NT2/D1 (cell line): ENCODE measurements around the gene HSD17B14.
A peak's percentile ranks its signal among the peaks of the same experiment; 100 is the strongest.

ENCODE experiments used
- DNase-seq: peaks from one replicate; pipeline ENCODE4 v3.0.0-alpha.2; 2011; ENCODE audit warnings: low read depth, low spot score
- H3K27me3 ChIP-seq: 2 replicates; pipeline ENCODE4 v1.6.0; 2011; ENCODE audit warnings: mild to moderate bottlenecking; ENCODE audit not compliant: insufficient read length, insufficient read depth
- H3K36me3 ChIP-seq: 2 replicates; pipeline ENCODE4 v1.6.1; 2011; ENCODE audit warnings: mild to moderate bottlenecking, low read length, mixed read lengths; ENCODE audit not compliant: insufficient read depth, insufficient read length
- H3K4me1 ChIP-seq: 2 replicates; pipeline ENCODE4 v1.5.1; 2011; ENCODE audit not compliant: insufficient read depth, insufficient read length
- H3K4me3 ChIP-seq: 2 replicates; pipeline ENCODE4 v1.5.1; 2011; ENCODE audit warnings: low read depth; ENCODE audit not compliant: insufficient read length
- H3K9ac ChIP-seq: 2 replicates; pipeline ENCODE4 v1.6.0; 2011; ENCODE audit warnings: low read depth; ENCODE audit not compliant: insufficient read length
- H3K9me3 ChIP-seq: 2 replicates; pipeline ENCODE4 v1.5.1; 2011; ENCODE audit warnings: mild to moderate bottlenecking, low read length; ENCODE audit not compliant: insufficient read depth
- SUZ12 ChIP-seq: IDR thresholded peaks from 2 replicates; pipeline ENCODE4 v1.6.1; 2011; ENCODE audit not compliant: insufficient read length, insufficient read depth; ENCODE audit errors: extremely low read depth
- YY1 ChIP-seq: IDR thresholded peaks from 2 replicates; pipeline ENCODE4 v1.6.1; 2011; ENCODE audit not compliant: insufficient read length, insufficient read depth
- ZNF274 ChIP-seq: IDR thresholded peaks from 2 replicates; pipeline ENCODE4 v1.6.1; 2011; ENCODE audit warnings: mild to moderate bottlenecking, low read depth, low read length

The HSD17B14 gene

GRCh38 chr19:48868114-48868886 is 32.0 kb upstream of the HSD17B14 start, which contains the start of gene PLEKHA4:
TSS of gene PLEKHA4 (minus strand) at chr19:48868617. CDS start at chr19:48867620, 997 bp downstream.
- Histone ChIP-seq H3K4me3 (peak within 1 kb of the TSS; percentile 1), H3K9ac (peak within 1 kb of the TSS; percentile 42), H3K36me3 (peaks cover 3% of the 10 kb centered on the region)

GRCh38 chr19:48867746-48868113 is 31.4 kb upstream of the HSD17B14 start:
- Histone ChIP-seq H3K27me3 (no peaks in the 10 kb centered on the region), H3K9ac (peak overlapping the region; percentile 42), H3K36me3 (no peaks in the 10 kb centered on the region), H3K4me3 (peak overlapping the region; percentile 1), H3K9me3 (no peaks in the 10 kb centered on the region), H3K4me1 (peaks cover 4% of the 10 kb centered on the region)
- DNase-seq, result no peak
- no peak for TF ChIP-seq SUZ12
- no peak for TF ChIP-seq YY1
- TF ChIP-seq ZNF274, result no peak

More at GRCh38 chr19:48868114-48868886, 32.0 kb upstream of the HSD17B14 start, which contains the start of gene PLEKHA4:
- no peaks in the 10 kb centered on the region for H3K9me3 ChIP-seq
- H3K4me1 ChIP-seq, result peaks cover 4% of the 10 kb centered on the region
- no peaks in the 10 kb centered on the region for H3K27me3 ChIP-seq
- TF ChIP-seq ZNF274, result no peak
- TF ChIP-seq SUZ12, result no peak
- TF ChIP-seq YY1, result no peak
- no peak for DNase-seq

GRCh38 chr19:48867123-48867745 is 30.9 kb upstream of the HSD17B14 start:
- H3K4me1 ChIP-seq, result peaks cover 4% of the 10 kb centered on the region
- no peaks in the 10 kb centered on the region for H3K36me3 ChIP-seq
- no peak for DNase-seq
- no peaks in the 10 kb centered on the region for H3K9me3 ChIP-seq
- TF ChIP-seq YY1 (no peak), SUZ12 (no peak), ZNF274 (no peak)
- no peaks in the 10 kb centered on the region for H3K27me3 ChIP-seq
- no peak overlapping the region for H3K4me3 ChIP-seq
- peak overlapping the region; percentile 42 for H3K9ac ChIP-seq

- Histone ChIP-seq H3K4me3 (no peak overlapping the region), H3K9me3 (no peaks in the 10 kb centered on the region), H3K9ac (no peak overlapping the region), H3K36me3 (no peaks in the 10 kb centered on the region), H3K4me1 (peaks cover 4% of the 10 kb centered on the region), H3K27me3 (no peaks in the 10 kb centered on the region)
- DNase-seq, result no peak
- TF ChIP-seq YY1 (no peak), ZNF274 (no peak), SUZ12 (no peak)
These were observed 30.4 kb upstream of the HSD17B14 start for GRCh38 chr19:48866692-48867091.

GRCh38 chr19:48862827-48863226 is 26.5 kb upstream of the HSD17B14 start:
- no peaks in the 10 kb centered on the region for H3K36me3 ChIP-seq
- H3K27me3 ChIP-seq, result no peaks in the 10 kb centered on the region
- no peak for DNase-seq
- no peaks in the 10 kb centered on the region for H3K9me3 ChIP-seq
- H3K9ac ChIP-seq, result no peak overlapping the region
- H3K4me3 ChIP-seq, result no peak overlapping the region
- no peak for TF ChIP-seq ZNF274
- no peak for TF ChIP-seq SUZ12
- TF ChIP-seq YY1, result no peak
- H3K4me1 ChIP-seq, result peaks cover 7% of the 10 kb centered on the region

- H3K4me1 ChIP-seq, result peaks cover 3% of the 10 kb centered on the region
- H3K4me3 ChIP-seq, result no peak overlapping the region
- no peaks in the 10 kb centered on the region for H3K36me3 ChIP-seq
- H3K9me3 ChIP-seq, result no peaks in the 10 kb centered on the region
- no peak for TF ChIP-seq YY1
- TF ChIP-seq SUZ12, result no peak
- TF ChIP-seq ZNF274, result no peak
- no peak for DNase-seq
- no peak overlapping the region for H3K9ac ChIP-seq
- no peaks in the 10 kb centered on the region for H3K27me3 ChIP-seq
These were observed 25.0 kb upstream of the HSD17B14 start for GRCh38 chr19:48861313-48861712.

- TF ChIP-seq YY1 (no peak), SUZ12 (no peak), ZNF274 (no peak)
- Histone ChIP-seq H3K9me3 (no peaks in the 10 kb centered on the region), H3K36me3 (no peaks in the 10 kb centered on the region), H3K4me3 (no peak overlapping the region), H3K4me1 (peaks cover 3% of the 10 kb centered on the region), H3K9ac (no peak overlapping the region), H3K27me3 (no peaks in the 10 kb centered on the region)
- DNase-seq, result no peak
These were observed 23.7 kb upstream of the HSD17B14 start for GRCh38 chr19:48859711-48860572.
